GM12878 (cell line): ENCODE measurements around the gene SCARB1. TPM values are rescaled to one million over a fixed set of nuclear protein-coding genes. Genes with fewer than 3 reads are reported as not detected.

ENCODE experiments used
- ASH2L ChIP-seq: fragments of 300-600, 200-600 bp; sonication (generic); IDR thresholded peaks from 2 replicates; pipeline ENCODE4 v1.6.1; 2017; ENCODE audit warnings: low read depth, mild to moderate bottlenecking, borderline replicate concordance
- BRCA1 ChIP-seq: IDR thresholded peaks from 2 replicates; pipeline ENCODE4 v1.6.1; 2011; ENCODE audit warnings: low read depth, low read length, improper control_type of control experiment
- CBX5 ChIP-seq: sonication (generic); IDR thresholded peaks from 2 replicates; pipeline ENCODE4 v1.6.1; 2016; ENCODE audit warnings: low read depth, moderate library complexity, mild to moderate bottlenecking, inconsistent platforms
- CHD4 ChIP-seq: fragments of 200-600 bp; sonication (generic); IDR thresholded peaks from 2 replicates; pipeline ENCODE4 v1.6.1; 2016; ENCODE audit warnings: mild to moderate bottlenecking
- EP300 ChIP-seq, 2 experiments: fragments of 150-350 bp in 1 of 2; IDR thresholded peaks; 2 replicates each; pipeline ENCODE4 v1.6.1; 2011 to 2012; ENCODE audit warnings: low read depth in 2 of 2, low read length in 2 of 2, borderline replicate concordance in 1 of 2, improper control_type of control experiment in 1 of 2, inconsistent platforms in 1 of 2; ENCODE audit not compliant: control insufficient read depth in 1 of 2
- ESRRA ChIP-seq: IDR thresholded peaks from 2 replicates; pipeline ENCODE4 v1.6.1; 2012; ENCODE audit warnings: mild to moderate bottlenecking, low read length, improper control_type of control experiment
- HCFC1 ChIP-seq: fragments of 150-350 bp; IDR thresholded peaks from 2 replicates; pipeline ENCODE4 v1.6.1; 2014; ENCODE audit warnings: low read length
- IKZF2 ChIP-seq, 2 experiments: fragments of 450-650 bp; IDR thresholded peaks; 2 replicates each; pipeline ENCODE4 v1.6.1; 2017; ENCODE audit warnings: mild to moderate bottlenecking in 2 of 2, moderate library complexity in 2 of 2
- MTA3 ChIP-seq: IDR thresholded peaks from 2 replicates; pipeline ENCODE4 v1.6.1; 2012; ENCODE audit warnings: low read length, inconsistent platforms, borderline replicate concordance
- NFXL1 ChIP-seq: fragments of 450-650 bp; IDR thresholded peaks from 2 replicates; pipeline ENCODE4 v1.6.1; 2017; ENCODE audit warnings: antibody characterized with exemption, mild to moderate bottlenecking, borderline replicate concordance
- NFYB ChIP-seq: IDR thresholded peaks from 2 replicates; pipeline ENCODE4 v1.6.1; 2011; ENCODE audit warnings: low read depth, mild to moderate bottlenecking, low read length, improper control_type of control experiment, moderate library complexity; ENCODE audit not compliant: insufficient read depth
- NR2C2 ChIP-seq: IDR thresholded peaks from 2 replicates; pipeline ENCODE4 v1.6.1; 2011; ENCODE audit warnings: borderline replicate concordance, low read depth; ENCODE audit not compliant: control insufficient read depth, insufficient read length
- RB1 ChIP-seq: fragments of 450-650 bp; formaldehyde crosslinking; IDR thresholded peaks from 2 replicates; pipeline ENCODE4 v1.6.1; 2017; ENCODE audit warnings: mild to moderate bottlenecking, borderline replicate concordance
- RBBP5 ChIP-seq: fragments of 200-600 bp; sonication (generic); conservative IDR thresholded peaks from 2 replicates; pipeline ENCODE4 v1.6.1; 2016
- RCOR1 ChIP-seq: conservative IDR thresholded peaks from 2 replicates; pipeline ENCODE4 v1.6.1; 2012; ENCODE audit warnings: low read depth, low read length, improper control_type of control experiment
- RUNX3 ChIP-seq: IDR thresholded peaks from 2 replicates; pipeline ENCODE4 v1.6.1; 2012; ENCODE audit warnings: low read length, inconsistent platforms
- SMAD1 ChIP-seq: fragments of 450-650 bp; IDR thresholded peaks from 2 replicates; pipeline ENCODE4 v1.6.1; 2018; ENCODE audit warnings: mild to moderate bottlenecking, low read depth; ENCODE audit not compliant: partially characterized antibody
- SMAD5 ChIP-seq: IDR thresholded peaks from 2 replicates; pipeline ENCODE4 v1.6.1; 2016; ENCODE audit warnings: antibody characterized with exemption, low read depth
- SP1 ChIP-seq: IDR thresholded peaks from one replicate; pipeline ENCODE4 v1.6.1; 2011; ENCODE audit warnings: low read depth, low read length
- SRF ChIP-seq, 2 experiments: IDR thresholded peaks; 2 replicates each; pipeline ENCODE4 v1.6.1; 2011; ENCODE audit warnings: low read depth in 2 of 2, low read length in 2 of 2, mild to moderate bottlenecking in 1 of 2, moderate library complexity in 1 of 2
- SUZ12 ChIP-seq: fragments of 200-600 bp; sonication (generic); IDR thresholded peaks from one replicate; pipeline ENCODE4 v1.6.1; 2018; ENCODE audit warnings: antibody characterized with exemption, mild to moderate bottlenecking; ENCODE audit not compliant: unreplicated experiment
- ZNF217 ChIP-seq: fragments of 450-650 bp; IDR thresholded peaks from 2 replicates; pipeline ENCODE4 v1.6.1; 2017; ENCODE audit warnings: antibody characterized with exemption, mild to moderate bottlenecking
- polyA plus RNA-seq, 11 experiments: library from polyadenylated mRNA; depleted of rRNA in 4 of 11; unstranded in 6 of 11; stranded (reverse) in 5 of 11; fragments of >200 nt; fragmentation: Nextera tagmentation in 4 of 11; fragmentation: Illumina TruSeq in 1 of 11; extraction: Ambion mirVana in 4 of 11; extraction: Trizol in 1 of 11; gene quantifications; 1 replicate in 1 of 11; 2 replicates in 10 of 11; pipeline versions ENCODE4 v1.2.1 to v1.2.3, GENCODE V29; 2011 to 2016; ENCODE audit warnings: inconsistent platforms in 2 of 11, missing spikeins in 2 of 11, low read depth in 1 of 11
- total RNA-seq, 4 experiments: library from RNA; depleted of rRNA in 3 of 4; stranded (reverse); fragments of >200 nt in 3 of 4; fragmentation: Illumina TruSeq in 1 of 4; extraction: Trizol in 1 of 4; gene quantifications; 2 replicates each; pipeline versions ENCODE4 v1.2.1 to v1.2.3, GENCODE V29; 2013 to 2021
- TF ChIP-seq, protein P1 (sequence below): fragments of 450-650 bp; IDR thresholded peaks from 2 replicates; pipeline ENCODE4 v1.6.1; 2017; ENCODE audit warnings: mild to moderate bottlenecking, moderate library complexity
- TF ChIP-seq, protein P2 (sequence below): IDR thresholded peaks from 2 replicates; pipeline ENCODE4 v1.6.1; 2012; ENCODE audit warnings: low read length, inconsistent platforms
- TF ChIP-seq, protein P3 (sequence below): IDR thresholded peaks from 2 replicates; pipeline ENCODE4 v1.6.1; 2011; ENCODE audit warnings: low read depth, mild to moderate bottlenecking, low read length, moderate library complexity, borderline replicate concordance; ENCODE audit errors: extremely low read depth

The SCARB1 gene
- total and polyA plus RNA-seq, 10 of the 15 experiments (the other 5 are each of a cell fraction or from before 2014, with no cell fraction given) = 0.34 to 104 (median 63.1) TPM

- TF ChIP-seq, protein P1, sequence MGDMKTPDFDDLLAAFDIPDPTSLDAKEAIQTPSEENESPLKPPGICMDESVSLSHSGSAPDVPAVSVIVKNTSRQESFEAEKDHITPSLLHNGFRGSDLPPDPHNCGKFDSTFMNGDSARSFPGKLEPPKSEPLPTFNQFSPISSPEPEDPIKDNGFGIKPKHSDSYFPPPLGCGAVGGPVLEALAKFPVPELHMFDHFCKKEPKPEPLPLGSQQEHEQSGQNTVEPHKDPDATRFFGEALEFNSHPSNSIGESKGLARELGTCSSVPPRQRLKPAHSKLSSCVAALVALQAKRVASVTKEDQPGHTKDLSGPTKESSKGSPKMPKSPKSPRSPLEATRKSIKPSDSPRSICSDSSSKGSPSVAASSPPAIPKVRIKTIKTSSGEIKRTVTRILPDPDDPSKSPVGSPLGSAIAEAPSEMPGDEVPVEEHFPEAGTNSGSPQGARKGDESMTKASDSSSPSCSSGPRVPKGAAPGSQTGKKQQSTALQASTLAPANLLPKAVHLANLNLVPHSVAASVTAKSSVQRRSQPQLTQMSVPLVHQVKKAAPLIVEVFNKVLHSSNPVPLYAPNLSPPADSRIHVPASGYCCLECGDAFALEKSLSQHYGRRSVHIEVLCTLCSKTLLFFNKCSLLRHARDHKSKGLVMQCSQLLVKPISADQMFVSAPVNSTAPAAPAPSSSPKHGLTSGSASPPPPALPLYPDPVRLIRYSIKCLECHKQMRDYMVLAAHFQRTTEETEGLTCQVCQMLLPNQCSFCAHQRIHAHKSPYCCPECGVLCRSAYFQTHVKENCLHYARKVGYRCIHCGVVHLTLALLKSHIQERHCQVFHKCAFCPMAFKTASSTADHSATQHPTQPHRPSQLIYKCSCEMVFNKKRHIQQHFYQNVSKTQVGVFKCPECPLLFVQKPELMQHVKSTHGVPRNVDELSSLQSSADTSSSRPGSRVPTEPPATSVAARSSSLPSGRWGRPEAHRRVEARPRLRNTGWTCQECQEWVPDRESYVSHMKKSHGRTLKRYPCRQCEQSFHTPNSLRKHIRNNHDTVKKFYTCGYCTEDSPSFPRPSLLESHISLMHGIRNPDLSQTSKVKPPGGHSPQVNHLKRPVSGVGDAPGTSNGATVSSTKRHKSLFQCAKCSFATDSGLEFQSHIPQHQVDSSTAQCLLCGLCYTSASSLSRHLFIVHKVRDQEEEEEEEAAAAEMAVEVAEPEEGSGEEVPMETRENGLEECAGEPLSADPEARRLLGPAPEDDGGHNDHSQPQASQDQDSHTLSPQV = no peak
- TF ChIP-seq RUNX3 = peak; percentile 78
- no peak for TF ChIP-seq RBBP5
- TF ChIP-seq SMAD1 = no peak
- no peak for TF ChIP-seq SUZ12
- TF ChIP-seq SP1 = no peak
- no peak for TF ChIP-seq ESRRA
- 0 out of 2 replicates have a peak, but pooled peaks have one; percentile 33 for TF ChIP-seq RCOR1
- TF ChIP-seq NFXL1 = no peak
- no peak for TF ChIP-seq ASH2L
- TF ChIP-seq BRCA1 = no peak
- TF ChIP-seq NFYB = no peak
- TF ChIP-seq, protein P2, sequence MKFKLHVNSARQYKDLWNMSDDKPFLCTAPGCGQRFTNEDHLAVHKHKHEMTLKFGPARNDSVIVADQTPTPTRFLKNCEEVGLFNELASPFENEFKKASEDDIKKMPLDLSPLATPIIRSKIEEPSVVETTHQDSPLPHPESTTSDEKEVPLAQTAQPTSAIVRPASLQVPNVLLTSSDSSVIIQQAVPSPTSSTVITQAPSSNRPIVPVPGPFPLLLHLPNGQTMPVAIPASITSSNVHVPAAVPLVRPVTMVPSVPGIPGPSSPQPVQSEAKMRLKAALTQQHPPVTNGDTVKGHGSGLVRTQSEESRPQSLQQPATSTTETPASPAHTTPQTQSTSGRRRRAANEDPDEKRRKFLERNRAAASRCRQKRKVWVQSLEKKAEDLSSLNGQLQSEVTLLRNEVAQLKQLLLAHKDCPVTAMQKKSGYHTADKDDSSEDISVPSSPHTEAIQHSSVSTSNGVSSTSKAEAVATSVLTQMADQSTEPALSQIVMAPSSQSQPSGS = no peak
- TF ChIP-seq CBX5 = no peak
- no peak for TF ChIP-seq MTA3
- no peak for TF ChIP-seq CHD4
- TF ChIP-seq HCFC1 = no peak
- TF ChIP-seq NR2C2 = no peak
- no peak for TF ChIP-seq EP300 (IDR thresholded peaks at IDR 0.05; ENCODE audit: borderline replicate concordance in 1 of 2, control insufficient read depth in 1 of 2, low read depth in 2 of 2, low read length in 2 of 2)
- no peak for TF ChIP-seq SMAD5
- TF ChIP-seq RB1 = no peak
- no peak for TF ChIP-seq ZNF217
- TF ChIP-seq SRF (IDR thresholded peaks at IDR 0.05; ENCODE audit: low read depth in 2 of 2, low read length in 2 of 2) = no peak
- peak; percentile 19 to 44; a peak in 3 of 4 replicates for TF ChIP-seq IKZF2 (IDR thresholded peaks at IDR 0.05)
- TF ChIP-seq, protein P3, sequence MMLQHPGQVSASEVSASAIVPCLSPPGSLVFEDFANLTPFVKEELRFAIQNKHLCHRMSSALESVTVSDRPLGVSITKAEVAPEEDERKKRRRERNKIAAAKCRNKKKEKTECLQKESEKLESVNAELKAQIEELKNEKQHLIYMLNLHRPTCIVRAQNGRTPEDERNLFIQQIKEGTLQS = no peak
Observed at GRCh38 chr12:124898200-124898922, 34.7 kb upstream of the SCARB1 start (continued).
